PC-9 (cell line): ENCODE results near the gene KDM6A. TPM values are rescaled to one million over a fixed set of nuclear protein-coding genes. Genes with fewer than 3 reads are reported as not detected.

Source experiments
- BruUV-seq: library from RNA; stranded (reverse); fragments of 400-500 nt; replicated peaks from 2 replicates; lab custom pipeline; 2021; lab: Mats Ljungman, UMichigan
- CTCF ChIA-PET: fragments of 300-600 bp; sonication (Branson Sonifier 250); formaldehyde crosslinking; loops from one replicate; lab custom pipeline; 2022; ENCODE audit warnings: antibody characterized with exemption; lab: Charles Lee
- POLR2A ChIA-PET: fragments of 300-600 bp; sonication (Branson Sonifier 250); formaldehyde crosslinking; loops from one replicate; lab custom pipeline; 2022; ENCODE audit warnings: antibody characterized with exemption; ENCODE audit not compliant: unreplicated experiment; lab: Charles Lee
- DNase-seq, 2 experiments: peaks; one replicate each; pipeline versions ENCODE4 v3.0.0 to v3.0.0-alpha.2; 2015 to 2022; ENCODE audit warnings: mixed read lengths in 1 of 2
- H2AFZ ChIP-seq: fragments of 200-600 bp; sonication (generic); 2 replicates; pipeline ENCODE4 v1.8.1; 2017; ENCODE audit warnings: antibody characterized with exemption
- H3F3A ChIP-seq: fragments of 200-600 bp; sonication (generic); 2 replicates; pipeline ENCODE4 v1.8.1; 2017; ENCODE audit warnings: antibody characterized with exemption, mild to moderate bottlenecking, low read depth; ENCODE audit not compliant: insufficient read depth
- H3K27ac ChIP-seq: fragments of 200-600 bp; sonication (generic); 2 replicates; pipeline ENCODE4 v1.6.1; 2016; ENCODE audit warnings: mixed run types
- H3K27me3 ChIP-seq: fragments of 200-600 bp; sonication (generic); 2 replicates; pipeline ENCODE4 v1.6.1; 2016; ENCODE audit warnings: low read depth, mixed run types; ENCODE audit not compliant: insufficient read depth
- H3K36me3 ChIP-seq: fragments of 200-600 bp; sonication (generic); 2 replicates; pipeline ENCODE4 v1.6.1; 2016; ENCODE audit warnings: low read depth, mixed run types
- H3K4me1 ChIP-seq: fragments of 200-600 bp; sonication (generic); replicated peaks from 2 replicates; pipeline ENCODE4 v1.6.1; 2016; ENCODE audit warnings: mixed run types; ENCODE audit not compliant: insufficient read depth
- H3K4me2 ChIP-seq: fragments of 200-600 bp; sonication (generic); 2 replicates; pipeline ENCODE4 v1.6.1; 2017; ENCODE audit warnings: mixed run types
- H3K4me3 ChIP-seq: fragments of 200-600 bp; sonication (generic); 2 replicates; pipeline ENCODE4 v1.6.1; 2016; ENCODE audit warnings: mixed run types
- H3K79me2 ChIP-seq: fragments of 200-600 bp; sonication (generic); 2 replicates; pipeline ENCODE4 v1.6.1; 2017; ENCODE audit warnings: low read depth, mixed run types
- H3K9me2 ChIP-seq: fragments of 200-600 bp; sonication (generic); 2 replicates; pipeline ENCODE4 v1.8.1; 2017; ENCODE audit warnings: mild to moderate bottlenecking; ENCODE audit not compliant: insufficient read depth
- H3K9me3 ChIP-seq: fragments of 200-600 bp; sonication (generic); 2 replicates; pipeline ENCODE4 v1.8.1; 2016; ENCODE audit warnings: low read depth; ENCODE audit not compliant: insufficient read depth
- H4K20me1 ChIP-seq: fragments of 200-600 bp; sonication (generic); 2 replicates; pipeline ENCODE4 v1.8.1; 2017; ENCODE audit not compliant: insufficient read depth
- EZH2 ChIP-seq: fragments of 200-600 bp; sonication (generic); IDR thresholded peaks from 2 replicates; pipeline ENCODE4 v1.8.0; 2017; ENCODE audit warnings: antibody characterized with exemption, low read depth
- intact Hi-C: fragments of 100-400 bp; cut with micrococcal nuclease; formaldehyde crosslinking; loops from one replicate; pipeline ENCODE4 v1.10.0; 2022; ENCODE audit not compliant: unreplicated experiment
- total RNA-seq: library from RNA; stranded (reverse); gene quantifications from 2 replicates; pipeline ENCODE4 v1.2.3, GENCODE V29; 2021
- TF ChIP-seq, protein P1 (sequence below): fragments of 200-600 bp; sonication (generic); conservative IDR thresholded peaks from 2 replicates; pipeline ENCODE4 v1.6.1; 2017; ENCODE audit warnings: mixed run types, antibody characterized with exemption, mild to moderate bottlenecking, moderate library complexity

The KDM6A gene
- total RNA-seq, 1 experiment from 2014 or later, result 20.5 TPM

DNA sequence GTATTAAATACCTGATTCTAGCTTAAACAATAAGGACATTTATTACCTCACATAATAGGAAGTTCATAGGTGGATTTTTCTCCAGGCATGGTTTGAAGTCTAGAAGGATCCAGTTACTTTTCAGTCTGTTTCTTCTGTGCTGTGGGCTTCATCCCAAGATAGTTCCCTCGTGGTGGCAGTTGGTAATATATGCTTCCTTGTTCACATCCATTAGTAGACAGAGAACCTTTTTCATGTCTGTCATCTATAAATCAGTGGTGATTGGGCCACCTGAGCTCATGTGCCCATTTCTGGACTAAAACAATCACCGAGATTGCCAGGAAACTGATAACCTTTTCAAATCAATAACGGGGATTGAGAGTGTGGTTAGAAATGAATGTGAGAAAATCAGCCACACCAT lies 97.7 kb downstream of the KDM6A start:
- no TSS peak for BruUV-seq

DNA sequence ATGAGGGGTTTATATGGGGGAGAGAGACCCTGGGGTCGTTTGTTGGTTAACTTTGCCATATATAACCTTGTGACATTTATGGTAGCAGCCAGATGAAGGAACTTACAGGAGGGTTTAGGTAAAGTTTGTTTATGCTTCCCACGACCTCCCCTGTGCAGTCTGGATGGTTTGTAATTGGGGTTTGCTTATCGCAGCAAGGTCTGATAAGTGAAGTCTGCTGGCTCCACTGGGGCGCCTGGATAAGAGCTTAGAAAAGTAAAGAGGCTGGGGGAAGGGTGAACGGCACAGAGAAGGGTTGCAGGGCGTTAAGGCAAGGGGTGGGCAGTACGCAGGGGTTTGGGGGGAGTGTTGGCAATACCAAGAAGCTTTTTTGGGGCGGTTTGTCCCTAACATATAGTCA lies 98.7 kb downstream of the KDM6A start:
- Histone ChIP-seq H3K27me3 (no peaks in the 10 kb centered on the region), H3F3A (no peaks in the 10 kb centered on the region), H3K9me2 (no peaks in the 10 kb centered on the region), H3K4me2 (no peak overlapping the region), H3K4me3 (no peak overlapping the region), H3K36me3 (no peaks in the 10 kb centered on the region), H3K4me1 (peaks cover 13% of the 10 kb centered on the region; the same call in 1 of the 2 replicates), H3K9me3 (no peaks in the 10 kb centered on the region), H3K27ac (no peak overlapping the region), H4K20me1 (no peaks in the 10 kb centered on the region), H2AFZ (no peak overlapping the region), H3K79me2 (0 out of 2 replicates have a peak, but pooled peaks cover 5% of the 10 kb centered on the region)
- no peak for DNase-seq
- CTCF ChIA-PET, result no interaction called here
- intact Hi-C loops, result no loop called here
- TF ChIP-seq EZH2, result no peak
- TF ChIP-seq, protein P1, sequence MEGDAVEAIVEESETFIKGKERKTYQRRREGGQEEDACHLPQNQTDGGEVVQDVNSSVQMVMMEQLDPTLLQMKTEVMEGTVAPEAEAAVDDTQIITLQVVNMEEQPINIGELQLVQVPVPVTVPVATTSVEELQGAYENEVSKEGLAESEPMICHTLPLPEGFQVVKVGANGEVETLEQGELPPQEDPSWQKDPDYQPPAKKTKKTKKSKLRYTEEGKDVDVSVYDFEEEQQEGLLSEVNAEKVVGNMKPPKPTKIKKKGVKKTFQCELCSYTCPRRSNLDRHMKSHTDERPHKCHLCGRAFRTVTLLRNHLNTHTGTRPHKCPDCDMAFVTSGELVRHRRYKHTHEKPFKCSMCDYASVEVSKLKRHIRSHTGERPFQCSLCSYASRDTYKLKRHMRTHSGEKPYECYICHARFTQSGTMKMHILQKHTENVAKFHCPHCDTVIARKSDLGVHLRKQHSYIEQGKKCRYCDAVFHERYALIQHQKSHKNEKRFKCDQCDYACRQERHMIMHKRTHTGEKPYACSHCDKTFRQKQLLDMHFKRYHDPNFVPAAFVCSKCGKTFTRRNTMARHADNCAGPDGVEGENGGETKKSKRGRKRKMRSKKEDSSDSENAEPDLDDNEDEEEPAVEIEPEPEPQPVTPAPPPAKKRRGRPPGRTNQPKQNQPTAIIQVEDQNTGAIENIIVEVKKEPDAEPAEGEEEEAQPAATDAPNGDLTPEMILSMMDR, result no peak
- POLR2A ChIA-PET, result no interaction called here
- no TSS peak for BruUV-seq

More for the DNA sequence above, 97.7 kb downstream of the KDM6A start:
- no peaks in the 10 kb centered on the region for H3K27me3 ChIP-seq
- ChIA-PET POLR2A (no interaction called here), CTCF (no interaction called here)
- TF ChIP-seq, protein P1, result no peak
- TF ChIP-seq EZH2, result no peak
- intact Hi-C loops, result no loop called here
- H3F3A ChIP-seq, result no peaks in the 10 kb centered on the region
- H3K4me3 ChIP-seq, result no peak overlapping the region
- H3K4me1 ChIP-seq, result peaks cover 13% of the 10 kb centered on the region; the same call in 1 of the 2 replicates
- no peak overlapping the region for H3K4me2 ChIP-seq
- 0 out of 2 replicates have a peak, but pooled peaks cover 5% of the 10 kb centered on the region for H3K79me2 ChIP-seq
- H3K9me3 ChIP-seq, result no peaks in the 10 kb centered on the region
- no peaks in the 10 kb centered on the region for H3K36me3 ChIP-seq
- H3K27ac ChIP-seq, result no peak overlapping the region
- DNase-seq, result no peak
- H4K20me1 ChIP-seq, result no peaks in the 10 kb centered on the region
- H3K9me2 ChIP-seq, result no peaks in the 10 kb centered on the region
- H2AFZ ChIP-seq, result no peak overlapping the region

DNA sequence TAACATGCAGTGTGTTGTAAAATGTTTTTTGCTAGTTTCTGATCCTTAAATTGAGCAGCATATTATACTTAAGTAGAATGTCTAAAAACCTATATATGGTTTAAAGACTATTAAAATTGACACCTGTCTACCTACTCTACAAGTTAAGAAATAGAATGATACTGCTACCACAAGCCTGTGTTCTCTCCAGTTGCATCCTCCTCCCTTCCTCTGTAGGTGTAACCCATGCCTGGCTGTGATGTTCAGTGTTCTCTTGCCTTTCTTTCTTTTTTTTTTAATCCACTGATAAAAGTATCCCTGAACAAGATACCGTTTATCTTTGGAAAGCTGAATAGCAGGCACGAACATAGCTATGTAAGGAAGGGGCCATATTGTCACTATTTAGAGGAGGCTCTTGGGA lies 99.1 kb downstream of the KDM6A start:
- BruUV-seq, result no TSS peak
- H3K27ac ChIP-seq, result no peak overlapping the region
- no peaks in the 10 kb centered on the region for H3F3A ChIP-seq
- H3K9me2 ChIP-seq, result no peaks in the 10 kb centered on the region
- TF ChIP-seq, protein P1, result no peak
- TF ChIP-seq EZH2, result no peak
- no peaks in the 10 kb centered on the region for H4K20me1 ChIP-seq
- peaks cover 11% of the 10 kb centered on the region; the same call in 1 of the 2 replicates for H3K4me1 ChIP-seq
- intact Hi-C loops, result no loop called here
- no peak overlapping the region for H3K4me3 ChIP-seq
- CTCF ChIA-PET, result no interaction called here
- H3K4me2 ChIP-seq, result no peak overlapping the region
- H3K9me3 ChIP-seq, result no peaks in the 10 kb centered on the region
- no peak overlapping the region for H2AFZ ChIP-seq
- no peaks in the 10 kb centered on the region for H3K27me3 ChIP-seq
- no peak for DNase-seq
- POLR2A ChIA-PET, result no interaction called here
- H3K79me2 ChIP-seq, result 0 out of 2 replicates have a peak, but pooled peaks cover 5% of the 10 kb centered on the region
- no peaks in the 10 kb centered on the region for H3K36me3 ChIP-seq
